ENCODE measurements around the gene ZDHHC11B.
"Not testable (repeated sequence)": the region's sequence is repeated elsewhere in the genome, so short reads cannot be mapped to it uniquely, and the experiment has no call there.

The ZDHHC11B gene

DNA sequence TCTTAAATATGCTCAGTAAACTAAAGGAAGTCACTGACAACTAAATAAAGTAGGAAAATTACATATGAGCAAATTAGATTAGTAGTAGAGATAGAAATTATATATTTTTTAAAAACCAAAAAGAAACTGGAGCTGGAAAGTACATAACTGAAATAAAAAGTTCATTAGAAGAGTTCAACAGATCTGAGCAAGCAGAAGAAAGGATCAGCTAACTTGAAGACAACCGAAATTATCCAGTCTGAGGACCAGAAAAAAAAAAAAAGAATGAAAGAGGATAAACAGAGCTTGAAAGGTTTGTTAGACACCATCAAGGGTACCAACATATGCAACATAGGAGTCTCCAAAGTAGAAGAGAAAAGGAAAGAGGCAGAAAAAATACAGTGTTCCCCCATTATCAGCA is 65.2 kb downstream of the ZDHHC11B start:
- DNase-seq, result not testable (repeated sequence)

DNA sequence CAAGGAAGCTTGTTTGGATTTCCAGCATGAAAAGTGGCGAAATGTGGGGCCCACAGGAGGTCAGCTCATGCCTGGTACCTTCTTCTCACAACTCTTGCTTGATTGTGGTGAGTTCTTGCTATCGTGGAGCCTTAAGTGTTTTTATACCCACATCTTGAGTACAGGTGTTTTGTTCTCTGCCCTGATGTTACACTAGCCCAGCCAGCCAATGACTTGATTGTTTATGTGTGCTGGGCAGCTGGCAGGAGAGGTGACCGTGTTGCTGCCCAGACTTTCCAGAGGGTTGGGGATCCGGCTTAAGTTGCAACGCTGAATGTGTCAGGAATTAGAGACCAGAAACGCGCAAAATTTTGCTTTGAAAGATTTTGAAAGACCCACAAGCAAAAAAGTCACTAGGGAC is 67.4 kb downstream of the ZDHHC11B start:
- peak in 2 of 56 donors; percentile 21 to 25 for DNase-seq

DNA sequence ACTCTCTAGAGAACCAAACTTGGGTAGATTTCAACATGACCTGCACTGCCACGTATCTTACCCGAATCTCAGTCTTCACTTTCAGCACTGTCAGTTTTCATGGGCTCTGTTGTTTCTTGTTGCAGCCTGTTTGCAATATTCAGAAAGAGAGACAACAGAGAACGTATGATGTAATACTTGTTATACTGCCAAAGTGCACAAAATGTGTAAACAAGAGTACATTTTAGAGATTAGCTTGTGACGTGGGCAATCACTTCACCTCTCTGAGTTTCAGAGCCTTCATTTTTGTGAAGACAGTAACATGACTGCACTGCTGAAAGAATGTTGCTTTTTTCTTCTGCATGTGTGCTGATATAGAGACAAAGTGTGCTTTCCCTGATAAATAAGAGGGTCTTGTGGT is 67.8 kb downstream of the ZDHHC11B start:
- not testable (repeated sequence) for DNase-seq

DNA sequence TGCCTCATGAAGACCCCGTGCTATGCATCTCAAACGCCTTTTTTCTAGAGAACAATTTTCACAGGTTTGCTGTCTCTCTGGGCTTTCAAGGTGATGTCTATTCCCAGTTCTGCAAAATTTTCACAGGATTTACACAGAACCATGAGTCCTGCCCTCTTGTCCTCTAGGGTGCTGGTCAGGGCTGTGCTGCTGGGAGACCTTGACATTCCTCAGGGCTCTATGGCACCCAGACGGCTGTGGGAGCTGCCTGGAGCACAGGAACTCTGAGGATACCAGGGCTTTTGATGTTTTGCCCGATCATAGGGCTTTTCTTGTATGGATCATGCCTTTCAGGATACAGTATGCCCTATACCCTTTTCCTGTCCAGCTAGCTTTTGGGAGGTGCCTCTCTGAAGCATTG is 68.9 kb downstream of the ZDHHC11B start:
- not testable (repeated sequence) for DNase-seq

DNA sequence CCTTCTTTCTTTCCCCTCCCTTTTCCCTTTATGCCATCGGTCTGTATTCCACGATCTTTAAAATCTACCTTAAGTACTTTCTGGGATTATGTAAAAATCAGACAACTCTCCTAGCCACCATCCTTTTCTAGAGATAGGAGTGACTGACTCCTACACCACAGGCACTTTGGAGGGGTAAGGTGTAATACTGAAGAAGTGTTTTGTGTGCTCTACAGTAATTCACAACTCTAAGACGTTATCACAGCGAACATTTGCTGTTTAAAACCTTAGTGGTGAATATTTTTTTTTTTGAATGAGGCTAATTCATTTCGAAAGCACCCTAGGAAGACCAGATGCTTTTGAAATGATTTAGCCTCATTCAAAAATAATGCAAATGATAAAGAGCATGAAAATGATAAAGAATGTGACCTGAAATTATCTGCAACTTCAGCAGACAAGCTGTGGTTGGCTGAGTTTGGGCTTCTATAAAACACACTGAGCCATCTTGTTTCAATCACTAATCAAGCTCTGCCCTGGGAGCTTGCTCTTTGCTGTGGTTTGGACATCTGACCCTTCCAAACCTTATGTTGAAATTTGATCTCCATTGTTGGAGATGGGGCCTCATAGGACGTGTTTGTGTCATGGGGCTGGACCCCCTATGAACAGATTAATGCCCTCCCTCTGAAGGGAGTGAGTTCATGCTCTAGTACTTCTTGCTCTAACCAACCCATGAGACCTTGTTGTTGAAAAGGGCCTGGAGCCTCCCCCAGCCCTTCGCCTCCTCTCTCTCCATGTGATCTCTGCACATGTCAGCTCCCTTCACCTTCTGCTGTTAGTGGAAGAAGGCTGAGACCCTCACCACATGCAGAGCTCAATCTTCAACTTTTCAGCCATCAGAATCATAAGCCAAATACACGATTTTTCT is 70.1 kb downstream of the ZDHHC11B start:
- DNase-seq, result not testable (repeated sequence)

DNA sequence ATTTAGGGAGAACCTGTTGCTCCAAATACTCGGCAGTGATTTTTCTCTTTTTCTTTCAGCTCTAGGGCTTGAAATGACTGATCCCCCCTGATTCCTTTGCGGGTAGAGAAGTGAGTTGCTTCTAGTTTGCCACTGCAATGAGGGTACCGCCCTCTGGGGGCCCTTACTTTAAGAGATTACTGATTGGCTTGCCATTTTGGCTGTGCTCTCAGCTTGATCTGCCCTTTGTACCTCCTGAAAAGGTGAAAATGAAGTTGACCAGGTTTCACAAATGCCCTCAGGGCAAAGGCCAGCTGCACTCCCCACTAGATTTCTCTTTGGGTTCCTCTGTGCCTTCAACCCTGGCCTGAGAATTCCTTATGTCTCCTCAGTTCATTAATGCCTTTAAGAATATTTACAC is 70.8 kb downstream of the ZDHHC11B start:
- not testable (repeated sequence) for DNase-seq

DNA sequence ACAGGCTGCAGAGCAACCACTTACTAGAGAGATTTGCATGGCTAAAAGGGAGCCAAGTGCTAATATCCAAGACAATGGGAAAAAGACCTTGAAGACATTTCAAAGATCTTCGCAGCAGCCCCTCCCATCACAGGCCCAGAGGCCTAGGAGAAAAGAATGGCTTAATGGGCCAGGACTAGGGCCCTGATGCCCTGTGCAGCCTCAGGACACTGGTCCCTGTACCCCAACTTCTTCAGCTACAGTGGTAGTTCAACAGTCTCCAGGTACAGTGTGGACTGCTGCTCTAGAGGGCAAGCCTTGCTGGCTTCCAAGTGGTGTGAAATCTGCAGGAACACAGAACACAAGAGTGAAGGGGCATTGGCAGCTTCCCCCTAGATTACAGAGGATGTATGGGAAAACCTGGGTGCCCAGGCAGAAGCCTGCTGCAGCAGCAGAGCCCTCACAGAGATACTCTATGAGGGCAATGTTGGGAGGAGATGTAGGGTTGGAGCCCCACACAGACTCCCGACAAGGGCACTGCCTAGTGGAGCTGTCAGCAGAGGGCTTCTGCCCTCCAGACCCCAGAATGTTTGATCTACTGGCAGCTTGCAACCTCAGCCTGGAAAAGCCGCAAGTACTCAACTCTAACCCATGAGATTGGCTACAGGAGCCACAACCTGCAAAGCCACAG is 75.5 kb downstream of the ZDHHC11B start:
- not testable (repeated sequence) for DNase-seq

DNA sequence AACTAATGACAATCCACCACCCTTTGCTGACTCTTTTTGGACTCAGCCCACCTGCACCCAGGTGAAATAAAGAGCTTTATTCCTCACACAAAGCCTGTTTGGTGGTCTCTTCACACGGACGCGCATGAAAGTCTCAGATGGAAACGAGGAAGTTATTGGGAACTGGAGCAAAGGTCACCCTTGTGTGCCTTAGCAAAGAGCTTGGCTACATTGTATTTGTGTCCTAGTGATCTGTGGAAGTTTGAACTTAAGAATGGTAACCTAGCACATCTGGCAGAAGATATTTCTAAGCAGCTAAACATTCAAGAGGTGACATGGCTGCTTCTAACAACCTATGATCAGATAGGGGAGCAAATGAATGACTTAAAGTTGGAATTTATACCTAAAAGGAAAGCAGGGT is 76.2 kb downstream of the ZDHHC11B start:
- DNase-seq, result not testable (repeated sequence)

DNA sequence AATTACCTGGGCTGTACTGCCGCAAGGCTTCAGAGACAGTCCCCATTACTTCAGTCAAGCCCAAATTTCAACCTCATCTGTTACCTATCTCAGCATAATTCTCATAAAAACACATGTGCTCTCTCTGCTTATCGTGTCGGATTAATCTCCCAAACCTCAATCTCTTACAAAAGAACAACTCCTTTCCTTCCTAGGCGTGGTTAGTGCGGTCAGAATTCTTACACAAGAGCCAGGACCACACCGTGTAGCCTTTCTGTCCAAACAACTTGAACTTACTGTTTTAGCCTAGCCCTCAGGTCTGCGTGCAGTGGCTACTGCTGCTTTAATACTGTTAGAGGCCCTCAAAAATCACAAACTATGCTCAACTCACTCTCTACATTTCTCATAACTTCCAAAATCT is 78.4 kb downstream of the ZDHHC11B start:
- not testable (repeated sequence) for DNase-seq

DNA sequence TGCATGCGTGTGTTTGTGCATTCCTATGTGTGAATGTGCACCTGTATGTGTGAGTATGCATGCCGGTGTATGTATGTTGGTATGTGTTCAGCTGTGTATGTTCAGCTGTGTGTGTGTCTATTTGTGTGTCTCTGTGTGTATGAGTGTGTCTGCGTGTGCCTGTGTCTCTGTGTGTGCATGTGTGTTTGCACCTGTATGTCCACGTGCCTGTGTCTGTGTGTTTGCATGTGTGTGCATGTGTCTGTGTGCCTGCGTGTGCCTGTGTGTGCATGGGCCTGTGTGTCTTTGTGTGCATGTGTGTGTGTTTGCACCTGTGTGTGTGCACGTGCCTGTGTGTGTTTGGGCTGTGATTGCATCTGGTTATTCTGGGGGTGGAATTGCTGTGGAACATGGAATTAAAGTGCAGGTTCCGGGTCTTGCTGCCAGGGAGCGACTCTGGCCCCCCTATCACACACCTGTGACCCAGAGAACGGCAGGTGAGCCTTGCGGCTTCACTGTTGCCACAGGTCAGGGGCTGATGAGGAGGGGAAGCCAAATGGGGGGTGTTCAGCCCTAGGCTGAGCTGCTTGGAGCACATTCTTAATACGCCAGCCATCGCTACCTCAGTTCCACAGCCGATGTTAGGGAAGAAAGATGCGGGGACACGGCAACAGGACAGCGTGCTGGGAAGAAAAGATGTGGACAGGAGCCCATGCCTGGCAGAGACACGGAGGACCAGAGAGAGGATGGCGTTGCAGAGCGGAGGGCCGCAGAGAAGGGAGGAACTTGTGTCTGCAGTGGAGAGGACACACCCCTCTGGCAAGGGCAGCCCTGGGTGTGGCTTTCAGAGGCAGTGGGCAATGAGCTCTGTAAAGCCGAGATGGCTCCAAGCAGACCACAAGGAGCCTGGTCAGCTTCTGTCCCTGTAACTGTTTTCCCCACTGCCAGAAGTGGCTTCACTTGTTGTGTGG is 87.5 kb downstream of the ZDHHC11B start:
- DNase-seq, result not testable (repeated sequence)

DNA sequence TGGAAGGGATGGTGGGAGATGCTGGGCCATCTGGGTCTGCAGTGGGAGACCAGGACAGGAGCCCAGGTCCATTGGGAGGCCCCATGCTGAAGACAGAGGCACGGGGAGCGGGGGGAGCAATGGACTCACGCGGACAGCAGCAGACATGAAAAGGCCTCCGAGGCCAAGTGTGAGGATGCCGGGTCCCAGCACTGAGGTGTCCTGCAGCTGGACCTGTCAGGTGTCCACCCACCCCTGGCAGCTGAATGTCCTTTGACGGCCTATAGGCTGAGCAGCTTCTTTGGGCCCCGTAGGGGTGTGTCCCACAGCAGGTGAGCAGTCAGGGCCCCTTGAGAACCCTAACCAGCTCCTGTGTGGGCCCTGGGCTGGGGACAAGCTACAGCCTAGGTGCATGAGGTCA is 88.3 kb downstream of the ZDHHC11B start:
- not testable (repeated sequence) for DNase-seq

DNA sequence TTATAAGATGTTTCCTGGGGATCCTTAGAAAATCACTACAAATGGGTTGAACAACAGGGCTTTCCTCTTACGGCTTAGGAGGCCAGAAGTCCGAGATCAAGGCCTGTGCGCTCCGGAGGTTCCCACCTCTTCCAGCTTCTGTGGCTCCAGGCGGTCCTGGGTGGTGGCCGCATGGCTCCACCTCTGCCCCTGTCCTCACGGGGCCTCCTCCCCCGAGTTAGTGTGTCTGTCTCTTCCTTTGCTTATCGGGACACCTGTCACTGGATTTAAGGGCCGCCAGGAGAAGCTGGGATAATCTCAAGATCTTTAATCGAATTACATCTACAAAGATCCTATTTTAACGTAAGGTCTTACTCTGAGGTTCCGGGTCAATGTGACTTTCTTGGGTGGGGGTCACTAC is 89.1 kb downstream of the ZDHHC11B start:
- DNase-seq, result not testable (repeated sequence)

DNA sequence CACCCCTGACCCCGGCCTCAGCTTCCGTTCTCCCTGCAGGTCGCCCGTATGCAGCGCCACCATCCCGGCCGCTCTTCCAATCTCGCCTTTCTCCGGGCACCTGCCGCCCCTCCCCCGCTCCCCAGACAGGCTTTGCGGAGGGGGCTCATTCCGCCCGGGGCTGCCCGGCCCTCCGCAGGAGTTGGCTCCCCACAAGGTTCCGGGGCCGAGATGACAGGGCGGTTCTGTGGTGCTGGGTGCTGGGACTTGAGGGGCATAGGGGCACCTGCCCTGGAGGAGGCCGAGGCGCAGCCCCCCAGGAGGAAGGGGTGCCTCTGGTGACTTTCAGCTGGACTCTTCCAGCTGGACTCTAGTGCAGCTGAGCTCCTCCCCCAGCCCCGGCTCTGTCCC is 90.5 kb downstream of the ZDHHC11B start:
- not testable (repeated sequence) for DNase-seq

DNA sequence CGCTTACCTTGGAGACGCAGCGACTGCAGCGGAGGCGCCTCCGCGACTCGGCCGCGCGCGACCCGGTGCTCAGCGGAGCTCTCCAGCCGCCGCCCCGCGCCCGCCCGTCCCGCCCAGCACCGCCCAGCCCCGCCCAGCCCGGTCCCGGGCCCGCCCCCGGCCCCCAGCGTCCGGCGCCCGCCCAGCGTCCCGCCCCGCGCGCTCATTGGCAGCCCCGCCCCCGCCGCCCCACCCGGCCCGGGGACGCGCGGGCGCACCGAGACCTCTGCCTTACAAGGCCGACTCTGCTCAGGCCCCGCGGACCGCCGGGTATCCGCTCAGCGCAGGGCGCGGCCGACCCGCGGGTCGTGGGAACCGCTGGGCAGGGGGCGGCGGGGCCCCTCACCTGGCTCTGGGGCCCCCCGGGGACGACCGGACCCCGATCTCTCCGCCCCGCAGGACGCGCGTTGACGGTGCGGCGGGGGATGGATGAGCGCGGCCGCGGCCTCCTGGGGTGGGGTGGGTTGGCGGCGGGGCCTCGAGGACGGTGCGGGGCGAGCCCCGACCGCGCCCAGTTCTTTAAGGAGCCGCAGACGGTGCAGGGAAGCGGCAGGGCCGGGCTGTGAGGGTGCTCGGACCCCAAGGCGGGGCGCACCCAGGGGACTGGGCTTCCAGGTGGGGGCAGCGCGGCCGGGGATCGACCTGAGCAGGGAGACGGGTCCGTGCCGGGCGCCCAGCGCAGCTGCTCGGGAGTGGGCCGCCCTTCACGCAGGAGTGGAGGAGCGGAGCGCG is 91.1 kb downstream of the ZDHHC11B start, which contains the start of gene TPPP:
Gene TPPP (minus strand): TSS at position 82 of the 771 bp plus-strand sequence. CDS start 15,292 bp downstream, outside the sequence.
- peak in 55 of 56 donors; percentile 38 to 100 (median 86) for DNase-seq

DNA sequence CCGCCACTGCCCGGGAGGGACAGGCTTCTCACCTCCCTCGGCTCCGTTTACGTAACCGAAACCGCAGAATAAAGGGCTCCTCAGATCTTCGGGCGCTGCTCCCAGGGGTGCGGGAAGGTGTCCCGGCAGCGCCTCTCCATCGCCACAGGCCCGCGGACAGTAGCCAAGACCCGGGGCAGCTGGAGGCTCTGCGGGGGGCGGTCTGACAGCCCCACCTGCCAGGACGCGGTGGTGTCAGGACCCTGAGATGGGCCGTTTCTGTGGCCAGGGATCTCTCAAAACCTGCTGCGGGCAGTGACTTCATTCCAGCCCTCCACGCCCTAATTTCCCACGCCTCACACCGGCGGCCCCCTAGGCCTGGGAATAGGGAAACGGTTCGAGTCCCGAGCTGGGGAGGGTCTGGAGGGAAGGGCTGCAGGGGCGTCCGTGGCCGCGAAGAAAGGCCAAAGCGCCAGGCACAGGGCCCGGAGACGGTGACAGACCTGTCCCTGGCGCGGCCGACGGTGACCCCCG is 91.9 kb downstream of the ZDHHC11B start:
- not testable (repeated sequence) for DNase-seq

DNA sequence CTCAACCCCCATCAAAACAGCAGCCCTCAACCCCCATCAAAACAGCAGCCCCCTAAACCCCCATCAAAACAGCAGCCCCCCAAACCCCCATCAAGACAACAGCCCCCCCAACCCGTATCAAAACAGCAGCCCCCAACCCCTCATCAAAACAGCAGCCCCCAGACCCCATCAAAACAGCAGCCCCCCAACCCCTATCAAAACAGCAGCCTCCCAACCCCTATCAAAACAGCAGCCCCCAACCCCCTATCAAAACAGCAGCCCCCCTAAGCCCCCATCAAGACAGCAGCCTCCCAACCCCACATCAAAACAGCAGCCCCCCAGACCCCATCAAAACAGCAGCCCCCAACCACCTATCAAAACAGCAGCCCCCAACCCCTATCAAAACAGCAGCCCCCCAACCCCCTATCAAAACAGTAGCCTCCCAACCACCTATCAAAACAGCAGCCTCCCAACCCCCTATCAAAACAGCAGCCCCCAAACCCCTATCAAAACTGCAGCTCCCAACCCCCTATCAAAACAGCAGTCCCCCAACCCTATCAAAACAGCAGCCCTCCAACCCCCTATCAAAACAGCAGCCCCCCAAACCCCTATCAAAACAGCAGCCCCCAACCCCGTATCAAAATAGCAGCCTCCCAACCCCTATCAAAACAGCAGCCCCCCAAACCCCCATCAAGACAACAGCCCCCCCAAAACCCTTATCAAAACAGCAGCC is 92.6 kb downstream of the ZDHHC11B start:
- no peak for DNase-seq

DNA sequence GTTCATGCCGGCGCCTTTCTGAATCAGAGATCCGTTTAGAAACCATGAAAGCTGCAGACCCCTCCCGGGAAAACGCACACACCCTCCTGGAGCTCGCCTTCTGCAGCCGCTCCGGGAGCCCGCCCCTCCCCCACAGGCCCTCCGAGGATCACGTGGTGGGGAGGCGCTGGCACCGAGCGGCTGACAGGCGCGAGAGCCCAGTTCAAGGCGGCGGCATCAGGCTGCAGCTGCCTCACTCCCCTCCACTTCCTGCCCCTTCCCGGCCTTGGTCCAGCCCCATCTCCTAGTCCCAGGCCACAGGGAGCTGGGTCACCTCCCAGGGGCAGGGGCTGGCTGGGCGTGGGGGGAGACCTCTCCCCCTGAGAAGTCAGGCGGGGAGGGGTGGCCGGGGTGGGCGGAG is 93.5 kb downstream of the ZDHHC11B start:
- DNase-seq, result not testable (repeated sequence)

DNA sequence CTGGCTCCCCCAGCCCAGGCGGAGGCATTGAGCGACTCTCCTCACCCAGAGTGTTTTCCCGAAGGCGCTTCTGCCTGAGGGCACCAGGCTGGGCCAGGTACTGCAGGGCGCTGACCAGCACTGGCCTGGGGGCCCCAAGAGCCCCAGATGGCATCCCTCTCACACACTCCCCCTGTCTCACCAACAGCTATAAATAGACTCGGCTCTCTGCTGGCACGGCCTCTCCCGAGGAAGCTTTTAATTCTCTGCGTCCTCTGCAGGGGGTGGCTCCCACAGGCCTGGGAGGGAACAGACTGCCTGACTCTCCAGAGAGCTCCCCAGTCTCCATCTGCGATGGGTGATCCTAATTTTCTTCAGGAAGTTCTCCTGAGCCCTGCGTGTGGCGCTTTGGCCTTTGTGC is 94.2 kb downstream of the ZDHHC11B start:
- DNase-seq, result not testable (repeated sequence)

DNA sequence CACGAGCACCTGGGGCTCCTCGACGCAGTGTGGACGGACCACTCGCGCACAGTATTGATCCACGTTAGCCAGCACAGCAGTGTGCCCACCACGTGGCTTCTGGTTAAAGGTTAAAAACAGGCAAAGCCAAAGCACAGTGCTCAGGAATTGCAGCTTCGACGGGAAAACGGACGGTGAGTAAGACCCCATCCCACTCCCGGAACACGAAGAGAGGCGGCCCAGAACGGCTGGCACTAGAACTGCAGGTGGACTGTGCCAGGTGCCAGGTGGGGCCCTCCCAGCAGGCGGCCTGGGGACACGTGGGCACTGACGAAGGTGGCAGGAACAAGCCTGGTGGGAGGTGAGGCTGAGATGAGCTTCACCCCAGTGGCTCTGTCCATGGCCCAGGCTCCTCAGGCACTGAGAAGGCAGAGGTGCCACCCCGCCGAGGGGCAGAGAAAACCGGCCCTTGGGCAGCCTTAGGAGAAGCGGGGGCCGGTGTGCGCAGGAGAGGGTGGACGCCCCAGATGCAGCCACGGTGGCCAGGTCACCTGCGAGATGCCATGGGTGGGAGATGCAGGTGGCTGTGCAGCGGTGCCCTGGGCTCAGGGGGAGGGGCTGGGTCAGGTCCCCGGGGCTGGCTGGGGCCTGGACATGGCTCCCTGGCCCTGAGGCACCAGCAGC is 96.0 kb downstream of the ZDHHC11B start:
- DNase-seq, result not testable (repeated sequence)
